ENCODE measurements around the gene WDR62.

The WDR62 gene

DNA sequence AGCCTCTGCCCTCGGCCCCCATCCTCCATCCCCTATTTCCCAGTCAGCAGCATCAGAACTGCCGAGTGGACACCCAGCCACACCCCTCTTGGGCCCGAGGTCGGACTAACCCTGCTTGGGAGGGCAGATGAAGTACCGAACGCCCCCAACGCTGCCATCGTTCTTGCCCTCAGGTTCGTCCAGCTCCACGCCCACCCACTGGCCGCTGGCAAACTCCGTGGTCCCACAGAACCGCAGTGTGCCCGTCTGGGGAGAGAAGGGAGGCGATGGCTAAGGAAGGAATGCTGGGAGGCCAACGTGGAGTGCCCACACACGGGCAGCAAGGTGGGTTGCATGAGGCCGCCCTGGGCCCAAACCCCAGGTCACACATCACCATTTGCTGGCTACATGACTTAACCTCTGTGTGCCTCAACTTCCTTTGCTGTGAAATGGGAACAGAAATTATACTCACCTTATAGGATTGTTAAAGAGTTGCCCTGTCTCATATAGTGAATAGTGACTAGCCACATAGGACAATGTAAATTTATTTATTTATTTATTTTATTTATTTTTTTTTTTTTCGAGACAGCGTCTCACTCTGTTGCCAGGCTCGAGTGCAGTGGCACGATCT lies 35.5 kb upstream of the WDR62 start (continued):
- TF ChIP-seq ZNF510 (tag by site-specific recombination; IDR thresholded peaks at IDR 0.05; ENCODE audit: insufficient replicate concordance) (no peak), ZNF221 (tag by site-specific recombination; IDR thresholded peaks at IDR 0.05; ENCODE audit: borderline replicate concordance) (no peak), KLF1 (tag by site-specific recombination; IDR thresholded peaks at IDR 0.05) (no peak)

DNA sequence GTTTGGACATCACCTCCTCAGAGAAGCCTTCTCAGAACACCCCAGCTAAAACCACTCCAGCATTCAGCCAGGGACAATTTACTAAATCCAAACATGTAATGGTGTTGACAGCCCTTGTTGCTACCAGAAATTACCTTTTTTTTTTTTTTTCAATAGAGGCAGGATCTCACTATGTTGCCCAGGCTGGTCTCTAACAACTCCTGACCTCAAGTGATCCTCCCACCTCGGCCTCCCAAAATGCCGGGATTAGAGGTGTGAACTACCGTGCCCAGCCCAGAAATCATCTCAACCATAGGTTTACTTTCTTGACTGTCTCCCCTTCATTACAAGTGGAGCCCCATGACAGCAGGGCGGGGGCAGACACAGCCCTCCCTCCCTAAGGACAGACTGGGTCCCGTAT lies 31.3 kb upstream of the WDR62 start:
- Histone ChIP-seq H3K9me3 (ENCODE audit: control insufficient read depth, insufficient read depth, low read depth, low read length) (no peaks in the 10 kb centered on the region), H3K27ac (ENCODE audit: extremely low read depth, low read depth, low read length) (no peak overlapping the region), H3K4me1 (ENCODE audit: control insufficient read depth, insufficient read depth, low read length) (peaks cover under 1% of the 10 kb centered on the region; the same call in 1 of the 2 replicates), H3K36me3 (ENCODE audit: control insufficient read depth in 2 of 2, insufficient read depth in 1 of 2, low read length in 2 of 2) (peaks cover 66 to 88% of the 10 kb centered on the region in 2 experiments), H3K4me3 (ENCODE audit: low read depth, low read length) (no peak overlapping the region)
- ChIA-PET CTCF (no interaction called here), POLR2A (interaction anchor here (1.0 to 1.3 kb wide), 2 partner anchors 9 to 14 kb away, joined by 3 to 7 read pairs; partner anchors contain the start of genes ALKBH6 and SYNE4)
- peak; percentile 89 for TF ChIP-seq ZNF121 (tag by site-specific recombination; IDR thresholded peaks at IDR 0.05)
- no peak for TF ChIP-seq YY1 (tag by site-specific recombination; IDR thresholded peaks at IDR 0.05)

DNA sequence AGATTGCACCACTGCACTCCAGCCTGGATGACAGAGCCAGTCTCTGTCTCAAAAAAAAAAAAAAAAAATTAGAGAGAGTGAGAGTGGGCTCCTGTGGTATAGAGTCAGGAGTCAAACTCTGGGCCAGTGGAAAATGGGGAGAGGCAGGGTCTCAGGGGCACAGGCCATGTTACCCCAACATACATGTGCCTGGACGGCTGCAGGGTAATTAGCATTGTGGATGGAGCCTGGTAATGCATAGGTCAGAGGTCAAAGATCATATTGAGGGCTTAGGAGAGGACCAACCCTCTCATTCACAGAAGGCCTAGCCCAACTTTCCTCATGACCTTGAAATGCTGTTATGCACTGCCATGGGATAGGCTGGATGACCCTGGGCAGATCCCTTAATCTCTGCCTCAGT lies 29.2 kb upstream of the WDR62 start:
- H3K36me3 ChIP-seq (ENCODE audit: control insufficient read depth in 2 of 2, insufficient read depth in 1 of 2, low read length in 2 of 2), result peaks cover 65 to 91% of the 10 kb centered on the region in 2 experiments
- ChIA-PET CTCF (no interaction called here), POLR2A (interaction anchor here (0.6 to 0.7 kb wide), 2 partner anchors 29 to 70 kb away, joined by 6 to 9 read pairs; no protein-coding TSS in a partner anchor)
- no peaks in the 10 kb centered on the region for H3K9me3 ChIP-seq (ENCODE audit: control insufficient read depth, insufficient read depth, low read depth, low read length)
- H3K4me1 ChIP-seq (ENCODE audit: control insufficient read depth, insufficient read depth, low read length), result peaks cover 2% of the 10 kb centered on the region; the same call in 1 of the 2 replicates
- H3K4me3 ChIP-seq (ENCODE audit: low read depth, low read length), result no peak overlapping the region
- no peak for TF ChIP-seq ZNF707 (tag by site-specific recombination; IDR thresholded peaks at IDR 0.05)
- no peak for TF ChIP-seq ZNF19 (tag by site-specific recombination; IDR thresholded peaks at IDR 0.05; ENCODE audit: low read depth)
- TF ChIP-seq, protein P1, sequence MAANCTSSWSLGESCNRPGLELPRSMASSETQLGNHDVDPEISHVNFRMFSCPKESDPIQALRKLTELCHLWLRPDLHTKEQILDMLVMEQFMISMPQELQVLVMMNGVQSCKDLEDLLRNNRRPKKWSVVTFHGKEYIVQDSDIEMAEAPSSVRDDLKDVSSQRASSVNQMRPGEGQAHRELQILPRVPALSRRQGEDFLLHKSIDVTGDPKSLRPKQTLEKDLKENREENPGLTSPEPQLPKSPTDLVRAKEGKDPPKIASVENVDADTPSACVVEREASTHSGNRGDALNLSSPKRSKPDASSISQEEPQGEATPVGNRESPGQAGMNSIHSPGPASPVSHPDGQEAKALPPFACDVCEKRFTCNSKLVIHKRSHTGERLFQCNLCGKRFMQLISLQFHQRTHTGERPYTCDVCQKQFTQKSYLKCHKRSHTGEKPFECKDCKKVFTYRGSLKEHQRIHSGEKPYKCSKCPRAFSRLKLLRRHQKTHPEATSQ (tag by site-specific recombination; IDR thresholded peaks at IDR 0.05), result no peak
- TF ChIP-seq BCL11B (tag by site-specific recombination; IDR thresholded peaks at IDR 0.05; ENCODE audit: low read depth), result peak; percentile 76
- TF ChIP-seq ZNF266 (tag by site-specific recombination; IDR thresholded peaks at IDR 0.05; ENCODE audit: low read depth), result no peak
- no peak for TF ChIP-seq ZNF521 (tag by site-specific recombination; IDR thresholded peaks at IDR 0.05)
- TF ChIP-seq PRDM1 (tag by site-specific recombination; IDR thresholded peaks at IDR 0.05), result no peak
- TF ChIP-seq GLIS2 (tag by site-specific recombination; IDR thresholded peaks at IDR 0.05), result no peak
- TF ChIP-seq, protein P2, sequence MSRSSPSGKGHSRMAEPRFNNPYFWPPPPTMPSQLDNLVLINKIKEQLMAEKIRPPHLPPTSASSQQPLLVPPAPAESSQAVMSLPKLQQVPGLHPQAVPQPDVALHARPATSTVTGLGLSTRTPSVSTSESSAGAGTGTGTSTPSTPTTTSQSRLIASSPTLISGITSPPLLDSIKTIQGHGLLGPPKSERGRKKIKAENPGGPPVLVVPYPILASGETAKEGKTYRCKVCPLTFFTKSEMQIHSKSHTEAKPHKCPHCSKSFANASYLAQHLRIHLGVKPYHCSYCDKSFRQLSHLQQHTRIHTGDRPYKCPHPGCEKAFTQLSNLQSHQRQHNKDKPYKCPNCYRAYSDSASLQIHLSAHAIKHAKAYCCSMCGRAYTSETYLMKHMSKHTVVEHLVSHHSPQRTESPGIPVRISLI (tag by site-specific recombination; IDR thresholded peaks at IDR 0.05), result 0 out of 2 replicates have a peak, but pooled peaks have one; percentile 53
- TF ChIP-seq, protein P3, sequence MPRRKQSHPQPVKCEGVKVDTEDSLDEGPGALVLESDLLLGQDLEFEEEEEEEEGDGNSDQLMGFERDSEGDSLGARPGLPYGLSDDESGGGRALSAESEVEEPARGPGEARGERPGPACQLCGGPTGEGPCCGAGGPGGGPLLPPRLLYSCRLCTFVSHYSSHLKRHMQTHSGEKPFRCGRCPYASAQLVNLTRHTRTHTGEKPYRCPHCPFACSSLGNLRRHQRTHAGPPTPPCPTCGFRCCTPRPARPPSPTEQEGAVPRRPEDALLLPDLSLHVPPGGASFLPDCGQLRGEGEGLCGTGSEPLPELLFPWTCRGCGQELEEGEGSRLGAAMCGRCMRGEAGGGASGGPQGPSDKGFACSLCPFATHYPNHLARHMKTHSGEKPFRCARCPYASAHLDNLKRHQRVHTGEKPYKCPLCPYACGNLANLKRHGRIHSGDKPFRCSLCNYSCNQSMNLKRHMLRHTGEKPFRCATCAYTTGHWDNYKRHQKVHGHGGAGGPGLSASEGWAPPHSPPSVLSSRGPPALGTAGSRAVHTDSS (tag by site-specific recombination; IDR thresholded peaks at IDR 0.05), result no peak
- H3K27ac ChIP-seq (ENCODE audit: extremely low read depth, low read depth, low read length), result no peak overlapping the region

Measured in HEK293 (cell line).